A673 (cell line): ENCODE results near the gene RFFL. TPM values are rescaled to one million over a fixed set of nuclear protein-coding genes. Genes with fewer than 3 reads are reported as not detected.
"Not testable (repeated sequence)": the region's sequence is repeated elsewhere in the genome, so short reads cannot be mapped to it uniquely, and the experiment has no call there.

Experiments
- BruUV-seq: library from RNA; stranded (reverse); fragments of 400-500 nt; replicated peaks from 2 replicates; lab custom pipeline; 2021; lab: Mats Ljungman, UMichigan
- CTCF ChIA-PET: fragments of 300-600 bp; sonication (Branson Sonifier 250); formaldehyde crosslinking; loops from one replicate; lab custom pipeline; 2022; ENCODE audit warnings: antibody characterized with exemption; lab: Charles Lee
- POLR2A ChIA-PET: fragments of 300-600 bp; sonication (Branson Sonifier 250); formaldehyde crosslinking; loops from one replicate; lab custom pipeline; 2022; ENCODE audit warnings: antibody characterized with exemption; ENCODE audit not compliant: low non-redundant PET; lab: Charles Lee
- DNase-seq: peaks from one replicate; pipeline ENCODE4 v3.0.0-alpha.2; 2015; ENCODE audit warnings: low spot score
- H3K27ac ChIP-seq: fragments of 200-600 bp; sonication (generic); 2 replicates; pipeline ENCODE4 v1.5.1; 2016; ENCODE audit warnings: mixed run types, low read depth, mild to moderate bottlenecking, mixed read lengths, antibody characterized with exemption, low read length; ENCODE audit not compliant: poor library complexity, severe bottlenecking
- H3K27me3 ChIP-seq: fragments of 200-600 bp; sonication (generic); replicated peaks from 2 replicates; pipeline ENCODE4 v1.6.1; 2017; ENCODE audit warnings: mixed run types, low read depth, mild to moderate bottlenecking, mixed read lengths, antibody characterized with exemption, low read length; ENCODE audit not compliant: insufficient read depth, poor library complexity
- H3K36me3 ChIP-seq: fragments of 200-600 bp; sonication (generic); 2 replicates; pipeline ENCODE4 v1.6.1; 2016; ENCODE audit warnings: mixed run types, mild to moderate bottlenecking, mixed read lengths, antibody characterized with exemption, low read length; ENCODE audit not compliant: insufficient read depth, poor library complexity, severe bottlenecking
- H3K4me1 ChIP-seq: fragments of 200-600 bp; sonication (generic); 2 replicates; pipeline ENCODE4 v1.6.1; 2017; ENCODE audit warnings: mixed run types, mild to moderate bottlenecking, mixed read lengths, antibody characterized with exemption, low read length; ENCODE audit not compliant: insufficient read depth, poor library complexity, severe bottlenecking
- H3K4me3 ChIP-seq: fragments of 200-600 bp; sonication (generic); 2 replicates; pipeline ENCODE4 v1.5.1; 2016; ENCODE audit warnings: low read depth, mixed run types, mild to moderate bottlenecking, mixed read lengths, low read length; ENCODE audit not compliant: poor library complexity, severe bottlenecking
- H3K9me3 ChIP-seq: fragments of 200-600 bp; sonication (generic); 2 replicates; pipeline ENCODE4 v1.6.1; 2016; ENCODE audit warnings: mixed run types, low read depth, mild to moderate bottlenecking, mixed read lengths, antibody characterized with exemption, low read length; ENCODE audit not compliant: poor library complexity, severe bottlenecking
- CTCF ChIP-seq: fragments of 300-800, 200-600 bp; sonication (generic); conservative IDR thresholded peaks from 2 replicates; pipeline ENCODE4 v1.5.1; 2017; ENCODE audit warnings: low read depth, mild to moderate bottlenecking, antibody characterized with exemption, low read length, moderate library complexity, mixed read lengths
- EZH2 ChIP-seq: fragments of 200-600 bp; sonication (generic); IDR thresholded peaks from 2 replicates; pipeline ENCODE4 v1.6.1; 2017; ENCODE audit warnings: borderline replicate concordance, low read depth, mild to moderate bottlenecking, mixed read lengths, antibody characterized with exemption, low read length; ENCODE audit not compliant: poor library complexity, severe bottlenecking
- intact Hi-C: fragments of 100-400 bp; cut with micrococcal nuclease; formaldehyde crosslinking; loops from one replicate; pipeline ENCODE4 v1.10.0; 2022; ENCODE audit not compliant: unreplicated experiment
- total RNA-seq: library from RNA; stranded (reverse); gene quantifications from 2 replicates; pipeline ENCODE4 v1.2.3, GENCODE V29; 2021

The RFFL gene
- total RNA-seq, 1 experiment from 2014 or later = 10.5 TPM

GRCh38 chr17:35003778-35004177 lies 59.7 kb downstream of the RFFL start:
- Histone ChIP-seq H3K4me1 (no peaks in the 10 kb centered on the region), H3K4me3 (no peak overlapping the region), H3K36me3 (peaks cover 4% of the 10 kb centered on the region), H3K27me3 (no peaks in the 10 kb centered on the region), H3K9me3 (no peaks in the 10 kb centered on the region), H3K27ac (no peak overlapping the region)
- TF ChIP-seq CTCF (no peak), EZH2 (no peak)
- CTCF ChIA-PET = no interaction called here
- intact Hi-C loops = no loop called here
- BruUV-seq = no TSS peak
- POLR2A ChIA-PET = no interaction called here
- DNase-seq = no peak

- no peaks in the 10 kb centered on the region for H3K4me1 ChIP-seq
- H3K9me3 ChIP-seq = no peaks in the 10 kb centered on the region
- peaks cover 4% of the 10 kb centered on the region for H3K36me3 ChIP-seq
- H3K4me3 ChIP-seq = no peak overlapping the region
- no peak overlapping the region for H3K27ac ChIP-seq
- H3K27me3 ChIP-seq = no peaks in the 10 kb centered on the region
- no peak for DNase-seq
- TF ChIP-seq EZH2 = no peak
- BruUV-seq = no TSS peak
- ChIA-PET POLR2A (no interaction called here), CTCF (no interaction called here)
- intact Hi-C loops = no loop called here
These were observed 60.5 kb downstream of the RFFL start for GRCh38 chr17:35002876-35003551.

DNA sequence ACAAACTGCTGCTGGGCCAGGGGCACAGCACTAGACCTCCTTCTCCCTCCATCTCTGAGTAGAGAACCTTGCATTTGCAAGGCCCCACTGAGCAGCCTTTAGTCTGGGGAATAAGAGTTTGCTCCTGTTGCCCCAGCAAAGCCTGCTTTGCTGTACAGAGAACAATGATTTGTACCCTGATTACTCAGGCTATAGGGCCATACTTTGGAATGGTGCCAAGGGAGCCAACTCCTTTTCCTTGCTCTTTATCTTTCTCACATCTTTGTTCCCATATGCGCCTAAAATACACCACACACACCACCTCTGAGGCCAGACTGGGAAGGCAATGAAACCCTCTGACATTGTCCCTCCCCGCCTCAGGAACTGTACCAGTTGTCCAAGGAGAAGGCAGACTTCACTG lies 62.0 kb downstream of the RFFL start:
- DNase-seq = no peak
- Histone ChIP-seq H3K36me3 (peaks cover 4% of the 10 kb centered on the region), H3K4me3 (no peak overlapping the region), H3K27me3 (no peaks in the 10 kb centered on the region), H3K27ac (no peak overlapping the region), H3K9me3 (no peaks in the 10 kb centered on the region), H3K4me1 (no peaks in the 10 kb centered on the region)
- intact Hi-C loops = no loop called here
- ChIA-PET CTCF (no interaction called here), POLR2A (no interaction called here)
- no TSS peak for BruUV-seq
- TF ChIP-seq CTCF (no peak), EZH2 (no peak)

GRCh38 chr17:35000965-35001364 lies 62.5 kb downstream of the RFFL start:
- H3K4me3 ChIP-seq, DNase-seq, POLR2A ChIA-PET, intact Hi-C loops, BruUV-seq, CTCF ChIA-PET, H3K4me1 ChIP-seq, H3K27ac ChIP-seq, H3K27me3 ChIP-seq, H3K9me3 ChIP-seq, H3K36me3 ChIP-seq: not testable (repeated sequence)
